ENCODE measurements around the gene EZR. TPM values are rescaled to one million over a fixed set of nuclear protein-coding genes. Genes with fewer than 3 reads are reported as not detected.
A peak's percentile ranks its signal among the peaks of the same experiment; 100 is the strongest.

EZR gene
- total and polyA plus RNA-seq, 2 of the 8 experiments (the other 6 are each of a cell fraction or from before 2014, with no cell fraction given) = 122 to 286 TPM

GRCh38 chr6:158817728-158818580 lies 1.2 kb downstream of the EZR start:
- H3K79me2 ChIP-seq (ENCODE audit: control insufficient read depth in 1 of 2, insufficient read depth in 2 of 2, low read length in 2 of 2) = peaks cover 42 to 53% of the 10 kb centered on the region in 2 experiments
- H3K23ac ChIP-seq (ENCODE audit: insufficient read length) = no peak overlapping the region
- peak overlapping the region; percentile 60 for H3K18ac ChIP-seq (ENCODE audit: extremely low read depth, low read length)
- no peak overlapping the region for H2BK20ac ChIP-seq (ENCODE audit: low read length)
- no peak overlapping the region for H2AK5ac ChIP-seq (ENCODE audit: low read depth, low read length)
- no peak overlapping the region for H2BK12ac ChIP-seq (ENCODE audit: low read depth, low read length)
- no peak overlapping the region for H2BK15ac ChIP-seq (ENCODE audit: low read length)
- 1% methylated on average over 44 of the region's 61 CpGs; no CpG with 5 or more reads in 1 of the 2 experiments for WGBS, 2 experiments (ENCODE audit: extremely low coverage in 1 of 2, insufficient coverage in 1 of 2, insufficient read length in 1 of 2, insufficient replicate concordance in 2 of 2, low coverage in 1 of 2, low lambda C conversion rate in 2 of 2, missing lambda C conversion rate in 1 of 2)
- peaks cover 7% of the 10 kb centered on the region for H3K23me2 ChIP-seq (ENCODE audit: low read depth, low read length)
- H3K9ac ChIP-seq (replicated peaks in 1 of 4; ENCODE audit: extremely low read depth in 1 of 4, low read depth in 3 of 4, low read length in 3 of 4) = peak overlapping the region; percentile 69 to 75 (median 74)
- H3K56ac ChIP-seq (replicated peaks; ENCODE audit: insufficient read length, low read depth, low read length) = peak overlapping the region; percentile 19
- peaks cover 0 to 7% (median 5%) of the 10 kb centered on the region in 4 experiments; a peak in 5 of 7 replicates for H3K27me3 ChIP-seq (replicated peaks in 1 of 4; ENCODE audit: control insufficient read depth in 3 of 4, extremely low read depth in 1 of 4, insufficient read depth in 3 of 4, low read length in 3 of 4)
- ChIA-PET CTCF (ENCODE audit: partially characterized antibody) (interaction anchor here (1.0 kb wide), 1 partner anchor 100 kb away, joined by 3 read pairs; no protein-coding TSS in a partner anchor), POLR2A (ENCODE audit: partially characterized antibody) (interaction anchor here (0.8 to 2.2 kb wide), 16 partner anchors 8 to 105 kb away, joined by 3 to 23 read pairs (median 3); no protein-coding TSS in a partner anchor)
- H4K20me1 ChIP-seq (replicated peaks in 1 of 2; ENCODE audit: control insufficient read depth in 1 of 2, insufficient read depth in 2 of 2, low read length in 2 of 2) = peaks cover 36 to 38% of the 10 kb centered on the region in 2 experiments
- H3K14ac ChIP-seq (ENCODE audit: insufficient read length) = no peak overlapping the region
- peak overlapping the region; percentile 52; the same call in 1 of the 2 replicates for H3K27ac ChIP-seq (ENCODE audit: low read depth, low read length)
- peaks cover 2 to 7% of the 10 kb centered on the region in 2 experiments; a peak in 3 of 4 replicates for H3K9me3 ChIP-seq (ENCODE audit: insufficient read depth in 2 of 2, low read depth in 1 of 2, low read length in 1 of 2)
- H2AFZ ChIP-seq (ENCODE audit: low read length) = no peak overlapping the region
- H3K4me1 ChIP-seq (replicated peaks in 1 of 4; ENCODE audit: control insufficient read depth in 3 of 4, insufficient read depth in 4 of 4, low read length in 3 of 4) = peaks cover 10 to 19% (median 10%) of the 10 kb centered on the region in 4 experiments
- H3K79me1 ChIP-seq (ENCODE audit: low read depth, low read length) = no peaks in the 10 kb centered on the region; the same call in 1 of the 2 replicates
- H3K4me2 ChIP-seq (ENCODE audit: insufficient read depth in 1 of 2, low read depth in 2 of 2, low read length in 2 of 2) = peak overlapping the region; percentile 58 to 90
- peaks cover 6 to 43% (median 19%) of the 10 kb centered on the region in 4 experiments; a peak in 7 of 8 replicates for H3K36me3 ChIP-seq (ENCODE audit: control insufficient read depth in 2 of 4, insufficient read depth in 4 of 4, low read length in 3 of 4)
- no peak overlapping the region; the same call in 1 of the 2 replicates for H4K8ac ChIP-seq (ENCODE audit: extremely low read depth, insufficient read depth, low read length)
- no peak overlapping the region for H2BK120ac ChIP-seq (replicated peaks; ENCODE audit: low read depth, low read length)
- H2BK5ac ChIP-seq (ENCODE audit: low read depth, low read length) = peak overlapping the region; percentile 83
- FAIRE-seq (no peak), DNase-seq (ENCODE audit: low read depth in 1 of 2, low spot score in 2 of 2) (peak in 1 of 2 experiments; percentile 83)
- no peak overlapping the region for H3K4ac ChIP-seq (replicated peaks; ENCODE audit: insufficient read length, low read depth, low read length)
- no peak overlapping the region for H4K91ac ChIP-seq (replicated peaks; ENCODE audit: insufficient read length, low read length)
- peak overlapping the region; percentile 69 to 88 (median 78) for H3K4me3 ChIP-seq (ENCODE audit: extremely low read depth in 1 of 4, insufficient read depth in 2 of 4, low read depth in 3 of 4, low read length in 4 of 4)
- H4K5ac ChIP-seq (ENCODE audit: insufficient read length, low read depth, low read length) = peak overlapping the region; percentile 62
- TF ChIP-seq POLR2AphosphoS5 (IDR thresholded peaks at IDR 0.05; ENCODE audit: low read depth, low read length) (peak; percentile 74; the same call in 1 of the 2 replicates), CEBPB (IDR thresholded peaks at IDR 0.05; ENCODE audit: low read depth, low read length) (no peak), EZH2 (IDR thresholded peaks at IDR 0.05; ENCODE audit: low read depth, low read length, severe bottlenecking) (no peak), POLR2A (IDR thresholded peaks at IDR 0.05; ENCODE audit: control extremely low read depth in 1 of 2, low read depth in 2 of 2, low read length in 2 of 2) (peak; percentile 57 to 66; a peak in 2 of 3 replicates), MAX (IDR thresholded peaks at IDR 0.05) (peak; percentile 22; the same call in 1 of the 2 replicates), JUND (IDR thresholded peaks at IDR 0.05; ENCODE audit: low read length) (peak; percentile 69), CREB1 (IDR thresholded peaks at IDR 0.05) (0 out of 2 replicates have a peak, but pooled peaks have one; percentile 8), ASH2L (IDR thresholded peaks at IDR 0.05; ENCODE audit: low read length) (no peak), PHF8 (conservative IDR thresholded peaks at IDR 0.05; ENCODE audit: low read depth, low read length) (peak; percentile 47), FOSL1 (IDR thresholded peaks at IDR 0.05; ENCODE audit: insufficient read depth, low read depth, low read length) (0 out of 2 replicates have a peak, but pooled peaks have one; percentile 15), SUZ12 (IDR thresholded peaks at IDR 0.05; ENCODE audit: low read length) (no peak)
